GM12878 (cell line): Measurements from ENCODE around the gene DCAF4. TPM values are rescaled to one million over a fixed set of nuclear protein-coding genes. Genes with fewer than 3 reads are reported as not detected.

Experiments
- ATAC-seq: fragments of 200-7000 bp; cut with Tn5 transposase; 3 replicates; pipeline ENCODE4 v1.9.1; 2020; ENCODE audit warnings: mild to moderate bottlenecking, moderate library complexity
- BruUV-seq: library from RNA; stranded (reverse); fragments of 400-500 nt; replicated peaks from 2 replicates; lab custom pipeline; 2021; lab: Mats Ljungman, UMichigan
- CTCF ChIA-PET: fragments of 300-600 bp; sonication (Branson Sonifier 250); formaldehyde crosslinking; extraction: SDS; loops from one replicate; lab custom pipeline; 2021; ENCODE audit warnings: inconsistent platforms; lab: Yijun Ruan, JAX
- POLR2A ChIA-PET: fragments of 350-600 bp; formaldehyde crosslinking; extraction: SDS; loops from one replicate; lab custom pipeline; 2021; ENCODE audit warnings: inconsistent platforms; lab: Charles Lee
- RAD21 ChIA-PET: fragments of 300-600 bp; sonication (Branson Sonifier 250); formaldehyde crosslinking; loops from one replicate; lab custom pipeline; 2023; ENCODE audit warnings: antibody characterized with exemption; ENCODE audit not compliant: unreplicated experiment; lab: Charles Lee
- SMC1A ChIA-PET: fragments of 300-600 bp; sonication (Branson Sonifier 250); formaldehyde crosslinking; loops from one replicate; lab custom pipeline; 2023; ENCODE audit not compliant: unreplicated experiment, uncharacterized antibody; lab: Charles Lee
- DNase-seq: peaks from one replicate; pipeline ENCODE4 v3.0.0-alpha.2; 2011; ENCODE audit warnings: low read depth, low spot score
- FAIRE-seq: peaks from 3 replicates; lab custom pipeline; 2011; peaks lifted over from hg19 to GRCh38; lab: Jason Lieb, UNC
- H2AFZ ChIP-seq: 2 replicates; pipeline ENCODE4 v1.6.0; 2011; ENCODE audit warnings: low read depth, low read length, control low read depth; ENCODE audit not compliant: control insufficient read depth
- H3K27ac ChIP-seq: 2 replicates; pipeline ENCODE4 v1.5.1; 2011; ENCODE audit warnings: control low read depth; ENCODE audit not compliant: control insufficient read depth, insufficient read depth
- H3K27me3 ChIP-seq, 2 experiments: replicated peaks in 1 of 2; 2 replicates each; pipeline versions ENCODE4 v1.6.0 to v1.6.1; 2011; ENCODE audit warnings: low read length in 1 of 2; ENCODE audit not compliant: control insufficient read depth in 2 of 2, insufficient read depth in 2 of 2
- H3K36me3 ChIP-seq, 2 experiments: 2 replicates each; pipeline ENCODE4 v1.5.1; 2011; ENCODE audit warnings: low read length in 1 of 2; ENCODE audit not compliant: control insufficient read depth in 2 of 2, insufficient read depth in 2 of 2
- H3K4me1 ChIP-seq: 2 replicates; pipeline ENCODE4 v1.6.1; 2011; ENCODE audit warnings: mild to moderate bottlenecking, low read length, moderate library complexity, mixed read lengths; ENCODE audit not compliant: control insufficient read depth, insufficient read depth
- H3K4me2 ChIP-seq: 2 replicates; pipeline ENCODE4 v1.6.0; 2011; ENCODE audit warnings: control low read depth; ENCODE audit not compliant: control insufficient read depth, insufficient read depth
- H3K4me3 ChIP-seq: fragments of 200-600 bp; sonication (generic); 2 replicates; pipeline ENCODE4 v1.5.1; 2016
- H3K79me2 ChIP-seq: 2 replicates; pipeline ENCODE4 v1.6.0; 2011; ENCODE audit warnings: low read length; ENCODE audit not compliant: control insufficient read depth, insufficient read depth
- H3K9ac ChIP-seq: 2 replicates; pipeline ENCODE4 v1.8.0; 2011; ENCODE audit warnings: low read length, control low read depth, mixed read lengths; ENCODE audit not compliant: control insufficient read depth, insufficient read depth
- H3K9me3 ChIP-seq: replicated peaks from 3 replicates; pipeline ENCODE4 v1.5.1; 2011; ENCODE audit warnings: mild to moderate bottlenecking, low read length; ENCODE audit not compliant: control insufficient read depth, insufficient read depth
- H4K20me1 ChIP-seq: 2 replicates; pipeline ENCODE4 v1.6.0; 2011; ENCODE audit not compliant: control insufficient read depth, insufficient read depth
- BCL11A ChIP-seq: IDR thresholded peaks from 2 replicates; pipeline ENCODE4 v1.6.1; 2011; ENCODE audit warnings: low read depth, low read length
- CREM ChIP-seq: IDR thresholded peaks from 2 replicates; pipeline ENCODE4 v1.6.1; 2014; ENCODE audit warnings: antibody characterized with exemption, low read depth
- E2F4 ChIP-seq: IDR thresholded peaks from 2 replicates; pipeline ENCODE4 v1.6.1; 2012; ENCODE audit warnings: low read depth, low read length, improper control_type of control experiment
- GATAD2B ChIP-seq: fragments of 450-650 bp; conservative IDR thresholded peaks from 2 replicates; pipeline ENCODE4 v1.6.1; 2017; ENCODE audit warnings: low read depth, mild to moderate bottlenecking, moderate library complexity
- MEF2B ChIP-seq: fragments of 450-650 bp; IDR thresholded peaks from 2 replicates; pipeline ENCODE4 v1.6.1; 2018; ENCODE audit warnings: mild to moderate bottlenecking, moderate library complexity; ENCODE audit not compliant: partially characterized antibody, poor library complexity, severe bottlenecking
- NKRF ChIP-seq: fragments of 450-650 bp; conservative IDR thresholded peaks from 2 replicates; pipeline ENCODE4 v1.6.1; 2017; ENCODE audit warnings: mild to moderate bottlenecking, moderate library complexity
- PRDM15 ChIP-seq: fragments of 450-650 bp; formaldehyde crosslinking; IDR thresholded peaks from 2 replicates; pipeline ENCODE4 v1.4.0; 2020; ENCODE audit warnings: mild to moderate bottlenecking, moderate library complexity
- RFX5 ChIP-seq: IDR thresholded peaks from 2 replicates; pipeline ENCODE4 v1.6.1; 2011; ENCODE audit warnings: low read depth, low read length, improper control_type of control experiment
- SREBF1 ChIP-seq: IDR thresholded peaks from 2 replicates; pipeline ENCODE4 v1.6.1; 2012; ENCODE audit warnings: mild to moderate bottlenecking, low read length
- TCF7 ChIP-seq: IDR thresholded peaks from 2 replicates; pipeline ENCODE4 v1.6.1; 2014; ENCODE audit warnings: antibody characterized with exemption, borderline replicate concordance
- WRNIP1 ChIP-seq: IDR thresholded peaks from 2 replicates; pipeline ENCODE4 v1.6.1; 2011; ENCODE audit warnings: low read depth, low read length, improper control_type of control experiment, borderline replicate concordance
- ZNF207 ChIP-seq: fragments of 450-650 bp; IDR thresholded peaks from 2 replicates; pipeline ENCODE4 v1.6.1; 2014; ENCODE audit warnings: antibody characterized with exemption, mild to moderate bottlenecking, borderline replicate concordance
- ZNF274 ChIP-seq: IDR thresholded peaks from one replicate; pipeline ENCODE4 v1.8.0; 2011; ENCODE audit not compliant: insufficient read length, insufficient read depth
- ZNF687 ChIP-seq: fragments of 450-650 bp; IDR thresholded peaks from 2 replicates; pipeline ENCODE4 v1.6.1; 2017; ENCODE audit warnings: mild to moderate bottlenecking, moderate library complexity
- WGBS: methylation state at CpG from one replicate; pipeline ENCODE4 v1.1.6; 2016; ENCODE audit warnings: low lambda C conversion rate; ENCODE audit not compliant: insufficient replicate concordance, insufficient coverage; ENCODE audit errors: missing lambda C conversion rate; 5-methylcytosine and 5-hydroxymethylcytosine counted together
- in situ Hi-C: fragments of 300-500 bp; cut with MboI; formaldehyde crosslinking; loops from 9 replicates; pipeline ENCODE4 v1.14.3; 2018; ENCODE audit warnings: mixed read lengths
- intact Hi-C: fragments of 100-400 bp; cut with micrococcal nuclease; formaldehyde crosslinking; loops from one replicate; pipeline ENCODE4 v1.14.2; 2022; ENCODE audit not compliant: unreplicated experiment
- polyA plus RNA-seq, 11 experiments: library from polyadenylated mRNA; depleted of rRNA in 4 of 11; unstranded in 6 of 11; stranded (reverse) in 5 of 11; fragments of >200 nt; fragmentation: Nextera tagmentation in 4 of 11; fragmentation: Illumina TruSeq in 1 of 11; extraction: Ambion mirVana in 4 of 11; extraction: Trizol in 1 of 11; gene quantifications; 1 replicate in 1 of 11; 2 replicates in 10 of 11; pipeline versions ENCODE4 v1.2.1 to v1.2.3, GENCODE V29; 2011 to 2016; ENCODE audit warnings: inconsistent platforms in 2 of 11, missing spikeins in 2 of 11, low read depth in 1 of 11
- total RNA-seq, 4 experiments: library from RNA; depleted of rRNA in 3 of 4; stranded (reverse); fragments of >200 nt in 3 of 4; fragmentation: Illumina TruSeq in 1 of 4; extraction: Trizol in 1 of 4; gene quantifications; 2 replicates each; pipeline versions ENCODE4 v1.2.1 to v1.2.3, GENCODE V29; 2013 to 2021

The DCAF4 gene
- total and polyA plus RNA-seq, 10 of the 15 experiments (the other 5 are each of a cell fraction or from before 2014, with no cell fraction given) = 2.6 to 51.1 (median 21.0) TPM

GRCh38 chr14:72906316-72906715 lies 19.9 kb upstream of the DCAF4 start:
- RAD21 ChIA-PET = interaction anchor here (5.1 kb wide), 1 partner anchor 390 kb away, joined by 216 read pairs; no protein-coding TSS in a partner anchor
- CTCF ChIA-PET = interaction anchor here (0.9 to 14.5 kb wide), 6 partner anchors 10 to 401 kb away, joined by 3 to 520 read pairs (median 6); partner anchors contain the start of gene DPF3
- Histone ChIP-seq H3K4me1 (peaks cover 7% of the 10 kb centered on the region; the same call in 1 of the 2 replicates), H3K36me3 (no peaks in the 10 kb centered on the region), H3K27ac (no peak overlapping the region), H3K9ac (no peak overlapping the region), H3K9me3 (no peaks in the 10 kb centered on the region), H3K79me2 (no peaks in the 10 kb centered on the region), H3K4me2 (no peak overlapping the region), H4K20me1 (no peaks in the 10 kb centered on the region), H3K27me3 (no peaks in the 10 kb centered on the region), H2AFZ (no peak overlapping the region), H3K4me3 (no peak overlapping the region)
- FAIRE-seq (no peak), ATAC-seq (no peak), DNase-seq (no peak)
- WGBS = 55% methylated on average over 3 of the region's 3 CpGs
- intact Hi-C loops (no loop called here), in situ Hi-C loops (loop anchor here (5.0 kb wide), 1 partner anchor 389 kb away; no protein-coding TSS in a partner anchor)
- SMC1A ChIA-PET = interaction anchor here (1.0 to 5.0 kb wide), 4 partner anchors 11 to 396 kb away, joined by 3 to 304 read pairs (median 5); no protein-coding TSS in a partner anchor
- POLR2A ChIA-PET = no interaction called here
- BruUV-seq = no TSS peak
- no peak for TF ChIP-seq MEF2B
- TF ChIP-seq ZNF687 = no peak
- no peak for TF ChIP-seq TCF7
- no peak for TF ChIP-seq E2F4
- no peak for TF ChIP-seq PRDM15 (CRISPR knock-in tag)
- no peak for TF ChIP-seq ZNF274
- TF ChIP-seq NKRF = no peak
- TF ChIP-seq WRNIP1 = no peak
- no peak for TF ChIP-seq CREM
- no peak for TF ChIP-seq GATAD2B
- no peak for TF ChIP-seq RFX5
- no peak for TF ChIP-seq ZNF207
- no peak for TF ChIP-seq SREBF1
- no peak for TF ChIP-seq BCL11A
